GM21825 (cell line): ENCODE data around the gene MED13L.

Source experiments
- ATAC-seq: cut with Tn5 transposase; IDR thresholded peaks from one replicate; pipeline ENCODE4 v1.9.1; 2021; ENCODE audit warnings: mild to moderate bottlenecking, moderate library complexity; ENCODE audit not compliant: unreplicated experiment

The MED13L gene

GRCh38 chr12:116157845-116158267, 119.6 kb downstream of the MED13L start:
- no peak for ATAC-seq

GRCh38 chr12:116156614-116157013, 120.9 kb downstream of the MED13L start:
- no peak for ATAC-seq

DNA sequence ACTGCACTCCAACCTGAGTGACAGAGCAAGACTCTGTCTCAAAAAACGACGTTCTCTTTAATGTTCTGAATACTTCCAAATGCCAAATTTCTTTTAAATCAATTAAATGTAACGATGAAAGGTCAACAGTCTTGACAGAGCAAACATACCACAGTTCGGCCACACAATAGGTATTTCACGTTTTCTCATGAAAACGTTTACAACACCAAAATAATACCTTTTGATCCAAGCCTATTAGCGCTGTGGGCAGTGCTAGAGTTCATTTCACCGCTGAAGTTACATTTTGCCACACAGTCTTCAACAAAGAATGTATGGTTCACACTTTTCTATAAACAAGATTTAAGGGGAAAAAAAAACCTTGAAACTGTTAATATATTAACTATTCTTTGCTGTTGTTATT, 122.1 kb downstream of the MED13L start:
- ATAC-seq = no peak

GRCh38 chr12:116153983-116154382, 123.5 kb downstream of the MED13L start:
- ATAC-seq = no peak

GRCh38 chr12:116153113-116153512, 124.4 kb downstream of the MED13L start:
- ATAC-seq = no peak

GRCh38 chr12:116152268-116152667, 125.2 kb downstream of the MED13L start:
- no peak for ATAC-seq

DNA sequence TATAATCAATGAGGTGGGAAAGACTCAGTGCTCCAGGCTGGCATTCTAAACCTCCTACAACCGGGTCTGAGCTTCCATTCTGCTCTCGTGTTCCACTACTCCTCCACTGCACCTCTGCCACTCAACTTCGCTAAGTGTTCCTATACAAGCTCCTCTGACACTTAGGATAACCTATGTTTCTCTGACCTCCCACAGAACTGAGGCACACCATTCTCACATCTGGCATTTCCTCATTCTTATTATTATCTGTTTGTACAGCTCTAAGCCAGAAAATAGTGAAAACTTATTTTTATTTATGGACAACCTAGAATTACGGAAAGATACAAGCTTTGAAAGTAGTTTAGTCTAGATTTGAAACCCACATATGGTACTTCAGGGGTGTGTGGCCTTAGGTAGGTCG, 127.0 kb downstream of the MED13L start:
- no peak for ATAC-seq

DNA sequence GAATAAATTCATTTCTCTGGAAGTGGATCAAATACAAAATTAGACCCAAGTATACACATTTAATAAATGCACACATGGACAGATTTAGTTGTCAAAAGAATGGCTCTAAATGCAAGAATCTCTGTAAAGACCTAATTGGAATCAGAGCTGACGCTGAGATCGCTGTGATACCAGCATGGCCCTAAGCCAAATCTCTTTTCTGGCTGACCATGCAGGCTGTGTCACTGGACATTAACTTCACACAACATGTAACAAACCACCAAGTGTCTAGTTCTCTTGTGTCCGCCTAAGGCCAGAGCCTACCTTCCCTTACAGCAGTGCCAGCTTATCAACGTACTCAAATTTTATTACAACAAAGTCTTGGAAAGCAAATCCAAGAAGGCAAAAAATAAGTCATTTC, 127.5 kb downstream of the MED13L start:
- ATAC-seq = no peak

DNA sequence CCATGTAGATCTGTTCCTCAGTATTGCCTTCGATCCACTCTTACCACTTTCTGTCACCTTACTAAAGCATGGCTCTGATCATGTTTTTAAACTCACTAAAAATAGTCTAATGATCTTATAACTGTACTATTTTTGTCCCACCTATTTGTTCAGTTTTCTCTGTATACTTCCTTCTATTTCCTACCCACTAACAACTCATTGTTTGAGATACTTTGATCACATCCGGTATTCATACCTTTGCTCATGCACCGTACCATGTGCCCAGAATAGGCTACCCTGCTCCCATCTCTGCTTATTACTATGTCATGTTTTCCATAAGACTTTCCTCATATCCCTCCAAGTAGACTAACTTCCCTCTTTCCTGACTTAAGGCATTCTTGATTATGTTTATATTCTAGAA, 128.6 kb downstream of the MED13L start:
- ATAC-seq = no peak

DNA sequence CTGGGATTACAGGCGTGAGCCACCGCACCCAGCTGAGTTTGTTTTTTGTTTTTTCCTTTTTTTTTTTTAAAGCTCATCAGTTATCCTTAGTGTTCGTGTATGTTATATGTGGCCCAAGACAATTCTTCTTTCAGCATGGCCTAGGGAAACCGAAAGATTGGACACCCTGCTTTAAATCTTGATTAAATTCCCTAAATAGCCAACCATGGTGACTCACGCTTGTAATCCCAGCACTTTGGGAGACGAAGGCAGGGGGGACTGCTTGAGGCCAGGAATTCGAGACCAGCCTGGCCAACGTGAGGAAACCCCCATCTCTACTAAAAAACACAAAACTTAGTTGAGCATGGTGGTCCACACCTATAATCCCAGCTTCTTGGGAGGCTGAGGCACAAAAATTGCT, 131.1 kb downstream of the MED13L start:
- no peak for ATAC-seq

- no peak for ATAC-seq
These were observed 132.0 kb downstream of the MED13L start for GRCh38 chr12:116145451-116145850.

DNA sequence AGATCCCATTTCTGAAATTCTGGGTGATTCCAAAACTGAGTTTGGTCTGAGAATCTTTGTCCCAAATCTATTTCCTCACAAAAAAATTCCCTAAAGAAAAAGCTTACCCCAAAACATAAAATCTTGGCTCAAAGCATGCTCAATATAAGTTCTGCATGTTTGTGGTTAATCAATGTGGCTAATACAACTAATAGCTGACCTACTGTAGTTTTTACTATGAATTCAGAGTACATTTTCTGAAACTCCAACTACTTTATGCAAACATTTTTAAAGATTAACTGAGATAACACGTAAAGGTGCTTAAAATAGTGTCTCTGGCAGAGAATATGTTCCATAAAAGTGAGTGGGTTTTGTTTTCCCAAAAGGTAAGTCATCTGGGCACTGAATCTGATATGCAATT, 133.1 kb downstream of the MED13L start:
- ATAC-seq = no peak

- no peak for ATAC-seq
These were observed 133.6 kb downstream of the MED13L start for GRCh38 chr12:116143909-116144308.

GRCh38 chr12:116142936-116143898, 134.3 kb downstream of the MED13L start:
- no peak for ATAC-seq

- ATAC-seq = no peak
These were observed 135.7 kb downstream of the MED13L start for GRCh38 chr12:116141833-116142162.

DNA sequence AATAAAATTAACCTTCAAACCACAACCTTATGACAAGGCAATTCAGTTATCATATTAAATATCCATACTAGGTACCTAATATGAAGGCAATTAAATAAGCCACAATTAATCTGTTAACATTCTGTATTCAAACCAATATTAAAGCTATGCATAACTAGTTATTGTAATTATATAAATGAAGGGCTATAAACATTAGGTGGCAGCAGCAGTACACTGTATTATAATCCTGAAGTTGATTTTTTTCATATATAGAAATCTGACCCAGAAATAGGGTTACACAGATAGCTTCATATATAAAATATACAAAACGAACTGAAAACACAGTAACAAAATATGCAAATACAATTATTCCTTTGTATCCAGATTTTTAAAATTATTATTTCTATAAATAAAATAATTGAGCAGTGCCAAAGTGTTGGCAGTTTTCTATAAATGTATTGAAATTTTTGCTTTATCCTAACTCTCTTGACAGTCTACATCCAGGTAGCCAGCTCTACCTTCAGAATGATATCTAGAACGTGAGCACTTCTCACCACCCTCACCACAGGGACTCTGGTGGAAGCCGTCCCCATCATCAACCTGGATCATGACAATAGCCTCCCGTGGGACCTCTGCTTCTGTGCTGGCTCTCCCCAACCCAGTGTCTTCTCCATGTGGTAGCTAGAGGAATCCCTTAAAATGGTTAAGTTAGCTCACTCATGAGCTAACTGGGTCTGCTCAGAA, 136.2 kb downstream of the MED13L start:
- ATAC-seq = no peak

GRCh38 chr12:116140529-116140928, 137.0 kb downstream of the MED13L start:
- ATAC-seq = no peak

GRCh38 chr12:116138781-116139180, 138.7 kb downstream of the MED13L start:
- ATAC-seq = no peak

- no peak for ATAC-seq
These were observed 139.1 kb downstream of the MED13L start for GRCh38 chr12:116138364-116138763.

- no peak for ATAC-seq
These were observed 140.2 kb downstream of the MED13L start for GRCh38 chr12:116137318-116137717.

GRCh38 chr12:116136340-116136739, 141.2 kb downstream of the MED13L start:
- no peak for ATAC-seq
